Endothelial cell of umbilical vein (primary cell): Measurements from ENCODE around the gene PARVA. TPM values are rescaled to one million over a fixed set of nuclear protein-coding genes. Genes with fewer than 3 reads are reported as not detected.

ENCODE experiments used
- BruUV-seq: library from RNA; stranded (reverse); fragments of 400-500 nt; replicated peaks from 2 replicates; lab custom pipeline; 2021; lab: Mats Ljungman, UMichigan
- CTCF ChIA-PET: fragments of 300-600, 350-600 bp; sonication (Branson Sonifier 250); formaldehyde crosslinking; loops from one replicate; lab custom pipeline; 2021; ENCODE audit warnings: antibody characterized with exemption, inconsistent platforms; lab: Charles Lee
- POLR2A ChIA-PET: fragments of 300-600, 350-600 bp; sonication (Branson Sonifier 250); formaldehyde crosslinking; loops from one replicate; lab custom pipeline; 2021; ENCODE audit warnings: antibody characterized with exemption, inconsistent platforms; lab: Charles Lee
- DNase-seq: peaks from one replicate; pipeline ENCODE4 v3.0.0-alpha.2; 2011; ENCODE audit warnings: low read depth, low spot score
- FAIRE-seq: peaks from 2 replicates; lab custom pipeline; 2011; peaks lifted over from hg19 to GRCh38; lab: Jason Lieb, UNC
- H2AFZ ChIP-seq: 2 replicates; pipeline ENCODE4 v1.6.0; 2012; ENCODE audit warnings: low read depth, low read length, control low read depth, inconsistent platforms
- H3K27ac ChIP-seq: 2 replicates; pipeline ENCODE4 v1.5.1; 2011; ENCODE audit warnings: low read depth, mild to moderate bottlenecking, control low read depth, low read length, moderate library complexity; ENCODE audit not compliant: insufficient read depth
- H3K27me3 ChIP-seq, 2 experiments: 2 replicates each; pipeline versions ENCODE4 v1.6.0 to v1.6.1; 2011; ENCODE audit warnings: low read length in 2 of 2, mixed read lengths in 1 of 2; ENCODE audit not compliant: control insufficient read depth in 2 of 2, insufficient read depth in 2 of 2
- H3K36me3 ChIP-seq, 2 experiments: 2 replicates in 1 of 2; 3 replicates in 1 of 2; pipeline ENCODE4 v1.5.1; 2011; ENCODE audit warnings: low read length in 2 of 2, mild to moderate bottlenecking in 1 of 2, moderate library complexity in 1 of 2; ENCODE audit not compliant: control insufficient read depth in 2 of 2, insufficient read depth in 2 of 2; ENCODE audit errors: extremely low read depth in 1 of 2
- H3K4me1 ChIP-seq: 3 replicates; pipeline ENCODE4 v1.5.1; 2011; ENCODE audit warnings: mild to moderate bottlenecking, low read length; ENCODE audit not compliant: control insufficient read depth, insufficient read depth; ENCODE audit errors: extremely low read depth
- H3K4me2 ChIP-seq: 2 replicates; pipeline ENCODE4 v1.6.1; 2011; ENCODE audit warnings: low read length, control low read depth, mixed read lengths; ENCODE audit not compliant: insufficient read depth
- H3K4me3 ChIP-seq, 3 experiments: fragments of 200-600 bp in 1 of 3; sonication (generic), shearing (Covaris generic) in 1 of 3; replicated peaks in 1 of 3; 2 replicates each; pipeline ENCODE4 v1.5.1; 2011 to 2016; ENCODE audit warnings: control low read depth in 3 of 3, low read length in 3 of 3, mild to moderate bottlenecking in 2 of 3, inconsistent platforms in 1 of 3, low read depth in 1 of 3, moderate library complexity in 1 of 3; ENCODE audit not compliant: insufficient read depth in 1 of 3
- H3K79me2 ChIP-seq: 2 replicates; pipeline ENCODE4 v1.6.0; 2012; ENCODE audit warnings: low read length, inconsistent platforms; ENCODE audit not compliant: control insufficient read depth, insufficient read depth
- H3K9ac ChIP-seq: replicated peaks from 2 replicates; pipeline ENCODE3; 2011; ENCODE audit warnings: low read length, control low read depth; ENCODE audit not compliant: insufficient read depth; ENCODE audit errors: extremely low read depth
- H3K9me1 ChIP-seq: replicated peaks from 3 replicates; pipeline ENCODE4 v1.6.0; 2011; ENCODE audit warnings: mild to moderate bottlenecking, low read length; ENCODE audit not compliant: control insufficient read depth, insufficient read depth; ENCODE audit errors: extremely low read depth
- H3K9me3 ChIP-seq: replicated peaks from 2 replicates; pipeline ENCODE4 v1.5.1; 2012; ENCODE audit warnings: low read length, inconsistent platforms; ENCODE audit not compliant: control insufficient read depth, insufficient read depth
- H4K20me1 ChIP-seq: replicated peaks from 2 replicates; pipeline ENCODE3; 2011; ENCODE audit warnings: mild to moderate bottlenecking, low read length; ENCODE audit not compliant: control insufficient read depth, insufficient read depth; ENCODE audit errors: extremely low read depth
- EZH2 ChIP-seq: IDR thresholded peaks from 2 replicates; pipeline ENCODE4 v1.6.1; 2012; ENCODE audit warnings: borderline replicate concordance, low read depth, mild to moderate bottlenecking, moderate library complexity, low read length, inconsistent platforms; ENCODE audit not compliant: severe bottlenecking
- FOS ChIP-seq: IDR thresholded peaks from 2 replicates; pipeline ENCODE4 v1.6.1; 2011; ENCODE audit warnings: mild to moderate bottlenecking, low read length, moderate library complexity, borderline replicate concordance; ENCODE audit not compliant: insufficient read depth
- GATA2 ChIP-seq: IDR thresholded peaks from 2 replicates; pipeline ENCODE4 v1.7.0; 2011; ENCODE audit warnings: low read depth, mild to moderate bottlenecking, moderate library complexity, mixed read lengths, low read length; ENCODE audit not compliant: insufficient read length, insufficient read depth
- JUN ChIP-seq: IDR thresholded peaks from 2 replicates; pipeline ENCODE4 v1.6.1; 2011; ENCODE audit warnings: borderline replicate concordance, low read depth; ENCODE audit not compliant: insufficient read length, insufficient read depth
- MYC ChIP-seq: IDR thresholded peaks from one replicate; pipeline ENCODE4 v1.6.1; 2011; ENCODE audit warnings: mild to moderate bottlenecking, low read depth, low read length
- POLR2A ChIP-seq: IDR thresholded peaks from 2 replicates; pipeline ENCODE4 v1.6.1; 2012; ENCODE audit warnings: low read depth, mild to moderate bottlenecking, control low read depth, low read length
- POLR2AphosphoS5 ChIP-seq: IDR thresholded peaks from 2 replicates; pipeline ENCODE4 v1.6.1; 2012; ENCODE audit warnings: low read depth, mild to moderate bottlenecking, control low read depth, low read length, moderate library complexity; ENCODE audit not compliant: insufficient read depth
- dilution Hi-C: fragments of 300-500 bp; cut with MboI; formaldehyde crosslinking; loops from one replicate; pipeline ENCODE4 v1.15.0; 2019; ENCODE audit warnings: low sequenced_read_pairs; ENCODE audit not compliant: extremely low pct_ligation_motif_present
- intact Hi-C: fragments of 100-400 bp; cut with micrococcal nuclease; formaldehyde crosslinking; loops from one replicate; pipeline ENCODE4 v1.10.0; 2022
- polyA plus RNA-seq, 4 experiments: library from polyadenylated mRNA; depleted of rRNA in 3 of 4; stranded (reverse) in 3 of 4; unstranded in 1 of 4; fragments of >200 nt; gene quantifications; 2 replicates each; pipeline versions ENCODE4 v1.2.1 to v1.2.3, GENCODE V29; 2011 to 2012; ENCODE audit warnings: missing spikeins in 1 of 4
- total RNA-seq: library from RNA; stranded (reverse); gene quantifications from 2 replicates; pipeline ENCODE4 v1.2.3, GENCODE V29; 2021
- TF ChIP-seq, protein P1 (sequence below), 2 donors: IDR thresholded peaks; 1 replicate in 1 of 2; 2 replicates in 1 of 2; pipeline ENCODE4 v1.5.1; 2011; ENCODE audit warnings: low read length in 2 of 2, mild to moderate bottlenecking in 2 of 2, moderate library complexity in 2 of 2, control low read depth in 1 of 2, inconsistent platforms in 1 of 2, low read depth in 1 of 2; ENCODE audit not compliant: insufficient read depth in 1 of 2; ENCODE audit errors: extremely low read depth in 1 of 2
- TF ChIP-seq, protein P2 (sequence below): IDR thresholded peaks from 2 replicates; pipeline ENCODE4 v1.6.1; 2011; ENCODE audit not compliant: insufficient read depth, insufficient read length

PARVA gene
- total and polyA plus RNA-seq, 2 donors (not counting 3 experiments of a cell fraction or from before 2014, with no cell fraction given) = 40.6 to 104 TPM

DNA sequence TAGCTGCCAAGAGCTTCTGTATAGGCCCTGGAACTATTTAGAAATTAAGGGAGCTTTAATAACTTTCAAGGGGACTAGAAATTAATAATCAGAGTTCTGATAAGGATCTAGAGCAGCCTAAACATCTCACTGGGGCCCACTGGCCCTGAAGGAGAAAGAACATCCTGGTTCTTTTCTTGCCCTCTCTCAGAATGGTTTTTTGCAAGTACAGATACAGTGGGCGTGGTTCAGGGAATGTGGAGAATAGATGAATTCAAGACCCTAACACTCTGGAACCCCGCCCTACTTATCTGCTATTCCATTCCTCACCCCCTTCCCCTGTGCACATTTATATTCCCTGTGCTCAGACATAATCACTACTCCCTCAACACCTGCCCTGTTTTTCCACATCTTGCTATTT is 90.2 kb downstream of the PARVA start:
- no peak overlapping the region for H3K27ac ChIP-seq
- no peaks in the 10 kb centered on the region for H3K36me3 ChIP-seq
- H3K9me1 ChIP-seq = no peaks in the 10 kb centered on the region
- dilution Hi-C loops (no loop called here), intact Hi-C loops (no loop called here)
- POLR2A ChIA-PET = no interaction called here
- H3K9ac ChIP-seq = no peak overlapping the region
- peaks cover 5% of the 10 kb centered on the region for H4K20me1 ChIP-seq
- FAIRE-seq (no peak), DNase-seq (no peak)
- no peaks in the 10 kb centered on the region for H3K27me3 ChIP-seq
- TF ChIP-seq JUN = no peak
- peak; percentile 58 for TF ChIP-seq GATA2
- H3K79me2 ChIP-seq = peaks cover 57% of the 10 kb centered on the region
- no peak overlapping the region for H3K4me2 ChIP-seq
- H3K9me3 ChIP-seq = no peaks in the 10 kb centered on the region
- CTCF ChIA-PET = no interaction called here
- H2AFZ ChIP-seq = no peak overlapping the region
- BruUV-seq = no TSS peak
- no peak overlapping the region for H3K4me3 ChIP-seq
- peaks cover 19% of the 10 kb centered on the region for H3K4me1 ChIP-seq

DNA sequence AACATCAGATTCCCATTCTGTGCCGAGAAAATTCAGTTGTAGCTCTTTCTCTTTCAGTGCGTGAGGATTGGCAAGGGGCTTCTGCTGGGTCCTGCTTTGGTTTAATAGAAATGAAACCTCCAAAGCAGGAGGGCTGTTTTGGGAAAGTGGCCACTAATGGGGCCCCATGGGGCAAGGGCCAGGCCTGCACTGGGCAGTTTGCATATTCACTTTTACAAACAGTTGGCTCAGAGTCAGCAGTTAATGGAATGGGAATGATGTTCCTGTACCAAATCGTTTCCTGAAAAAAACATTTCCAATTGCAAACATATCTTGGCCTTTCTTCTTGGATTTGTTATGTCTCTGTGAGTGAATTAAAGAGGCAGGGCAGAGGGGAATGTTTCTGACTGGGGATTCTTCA is 92.1 kb downstream of the PARVA start:
- H3K4me3 ChIP-seq = no peak overlapping the region
- no TSS peak for BruUV-seq
- no peak overlapping the region for H2AFZ ChIP-seq
- H3K79me2 ChIP-seq = peaks cover 50% of the 10 kb centered on the region
- no peak overlapping the region for H3K9ac ChIP-seq
- dilution Hi-C loops = no loop called here
- H3K36me3 ChIP-seq = peaks cover 3 to 4% of the 10 kb centered on the region in 2 experiments
- ChIA-PET POLR2A (no interaction called here), CTCF (interaction anchor here (1.5 to 1.8 kb wide), 3 partner anchors 16 to 138 kb away, joined by 5 to 10 read pairs (median 6); no protein-coding TSS in a partner anchor)
- intact Hi-C loops = no loop called here
- TF ChIP-seq POLR2AphosphoS5 (no peak), JUN (no peak), MYC (no peak), POLR2A (no peak), FOS (no peak), GATA2 (no peak), EZH2 (no peak)
- TF ChIP-seq, protein P1, sequence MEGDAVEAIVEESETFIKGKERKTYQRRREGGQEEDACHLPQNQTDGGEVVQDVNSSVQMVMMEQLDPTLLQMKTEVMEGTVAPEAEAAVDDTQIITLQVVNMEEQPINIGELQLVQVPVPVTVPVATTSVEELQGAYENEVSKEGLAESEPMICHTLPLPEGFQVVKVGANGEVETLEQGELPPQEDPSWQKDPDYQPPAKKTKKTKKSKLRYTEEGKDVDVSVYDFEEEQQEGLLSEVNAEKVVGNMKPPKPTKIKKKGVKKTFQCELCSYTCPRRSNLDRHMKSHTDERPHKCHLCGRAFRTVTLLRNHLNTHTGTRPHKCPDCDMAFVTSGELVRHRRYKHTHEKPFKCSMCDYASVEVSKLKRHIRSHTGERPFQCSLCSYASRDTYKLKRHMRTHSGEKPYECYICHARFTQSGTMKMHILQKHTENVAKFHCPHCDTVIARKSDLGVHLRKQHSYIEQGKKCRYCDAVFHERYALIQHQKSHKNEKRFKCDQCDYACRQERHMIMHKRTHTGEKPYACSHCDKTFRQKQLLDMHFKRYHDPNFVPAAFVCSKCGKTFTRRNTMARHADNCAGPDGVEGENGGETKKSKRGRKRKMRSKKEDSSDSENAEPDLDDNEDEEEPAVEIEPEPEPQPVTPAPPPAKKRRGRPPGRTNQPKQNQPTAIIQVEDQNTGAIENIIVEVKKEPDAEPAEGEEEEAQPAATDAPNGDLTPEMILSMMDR (IDR thresholded peaks at IDR 0.05; ENCODE audit: extremely low read depth in 1 of 2, insufficient read depth in 1 of 2, low read depth in 1 of 2, low read length in 2 of 2) = no peak
- TF ChIP-seq, protein P2, sequence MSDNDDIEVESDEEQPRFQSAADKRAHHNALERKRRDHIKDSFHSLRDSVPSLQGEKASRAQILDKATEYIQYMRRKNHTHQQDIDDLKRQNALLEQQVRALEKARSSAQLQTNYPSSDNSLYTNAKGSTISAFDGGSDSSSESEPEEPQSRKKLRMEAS = no peak
- no peaks in the 10 kb centered on the region for H3K27me3 ChIP-seq
- H3K9me1 ChIP-seq = no peaks in the 10 kb centered on the region
- H3K4me2 ChIP-seq = peak overlapping the region; percentile 19
- peak; percentile 86 for FAIRE-seq
- DNase-seq = peak; percentile 65
- H3K27ac ChIP-seq = no peak overlapping the region
- H3K4me1 ChIP-seq = peaks cover 13% of the 10 kb centered on the region
- H4K20me1 ChIP-seq = peaks cover 2% of the 10 kb centered on the region
- H3K9me3 ChIP-seq = no peaks in the 10 kb centered on the region
